Measurements from ENCODE around the gene ERBB4.
"Not testable (repeated sequence)": the region's sequence is repeated elsewhere in the genome, so short reads cannot be mapped to it uniquely, and the experiment has no call there.

Gene ERBB4

DNA sequence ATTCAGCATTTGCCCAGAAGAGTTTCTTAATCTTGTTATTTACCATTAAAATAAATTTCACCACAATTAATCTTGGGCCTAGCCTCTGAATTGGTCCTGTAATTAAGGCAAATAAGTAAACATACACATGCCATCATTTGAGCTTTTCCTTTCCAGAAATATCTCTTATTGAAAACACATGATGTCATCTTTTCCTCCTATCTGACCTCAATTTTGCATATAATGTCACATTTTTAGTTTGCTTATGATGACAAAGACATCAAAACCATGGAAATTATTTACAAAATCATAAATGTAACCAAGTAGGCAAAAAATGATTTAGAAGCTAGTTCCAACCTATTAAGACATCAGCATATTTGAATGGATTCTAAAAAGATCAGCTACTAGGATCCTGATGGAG lies 915.5 kb downstream of the ERBB4 start:
- H3K4me1 ChIP-seq (ENCODE audit: control insufficient read depth, insufficient read depth, low read length): no peaks in the 10 kb centered on the region
- no peak for DNase-seq (ENCODE audit: low read depth, low spot score)
- H3K27me3 ChIP-seq (ENCODE audit: control insufficient read depth, insufficient read depth, low read length): no peaks in the 10 kb centered on the region
- H3K9me3 ChIP-seq (ENCODE audit: control insufficient read depth, insufficient read depth, low read length): no peaks in the 10 kb centered on the region
- H3K36me3 ChIP-seq (ENCODE audit: control insufficient read depth, insufficient read depth, low read length): no peaks in the 10 kb centered on the region
- H3K27ac ChIP-seq (ENCODE audit: low read length): no peak overlapping the region
- no peak overlapping the region for H3K4me3 ChIP-seq (ENCODE audit: low read length)

DNA sequence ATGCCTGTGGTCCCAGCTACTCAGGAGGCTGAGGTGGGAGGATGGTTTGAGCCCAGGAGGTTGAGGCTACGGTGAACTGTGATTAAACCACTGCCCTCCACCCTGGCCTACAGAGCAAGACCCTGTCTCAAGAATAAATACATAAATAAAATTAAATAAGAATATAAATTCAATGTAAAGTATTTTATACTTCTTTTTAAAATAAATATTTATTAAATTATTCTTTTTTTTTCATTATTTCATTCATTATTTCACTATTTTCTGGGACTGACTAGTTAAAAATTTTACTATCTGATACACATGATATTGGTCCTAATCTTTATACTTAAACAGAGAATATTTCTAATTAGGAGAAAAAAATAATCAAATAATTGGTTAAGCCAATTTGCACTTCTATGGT lies 917.6 kb downstream of the ERBB4 start:
- no CpG with 5 or more reads among the region's 1 CpG for WGBS (ENCODE audit: insufficient coverage, insufficient read length)
- no peaks in the 10 kb centered on the region for H3K27me3 ChIP-seq (ENCODE audit: control insufficient read depth, insufficient read depth, low read length)
- H3K4me1 ChIP-seq (ENCODE audit: control insufficient read depth, insufficient read depth, low read length): no peaks in the 10 kb centered on the region
- H3K9me3 ChIP-seq (ENCODE audit: control insufficient read depth, insufficient read depth, low read length): no peaks in the 10 kb centered on the region
- no peaks in the 10 kb centered on the region for H3K36me3 ChIP-seq (ENCODE audit: control insufficient read depth, insufficient read depth, low read length)
- no peak overlapping the region for H3K4me3 ChIP-seq (ENCODE audit: low read length)
- no peak overlapping the region for H3K27ac ChIP-seq (ENCODE audit: low read length)
- no peak for DNase-seq (ENCODE audit: low read depth, low spot score)

DNA sequence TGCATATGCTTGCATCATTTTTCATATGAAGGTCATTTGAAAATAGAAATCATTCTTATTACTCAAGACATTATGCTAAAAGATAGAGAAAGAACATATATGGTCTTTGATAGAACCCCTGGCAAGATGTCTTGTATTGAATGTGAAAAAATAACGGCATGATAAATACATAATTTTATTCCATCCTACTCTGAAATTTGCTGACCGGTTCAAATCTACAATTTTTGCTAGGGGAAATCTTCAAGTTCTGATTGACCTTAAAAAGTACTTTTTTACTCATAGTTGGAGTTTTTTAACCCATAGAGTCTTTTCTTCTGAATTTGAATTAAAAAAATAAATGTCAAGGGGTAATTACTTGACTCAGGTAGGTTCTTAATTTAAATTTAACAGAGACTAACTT lies 920.8 kb downstream of the ERBB4 start:
- WGBS (ENCODE audit: insufficient coverage, insufficient read length): no CpG with 5 or more reads among the region's 2 CpGs
- DNase-seq (ENCODE audit: low read depth, low spot score): no peak
- H3K9me3 ChIP-seq (ENCODE audit: control insufficient read depth, insufficient read depth, low read length): no peaks in the 10 kb centered on the region
- H3K36me3 ChIP-seq (ENCODE audit: control insufficient read depth, insufficient read depth, low read length): no peaks in the 10 kb centered on the region
- no peaks in the 10 kb centered on the region for H3K4me1 ChIP-seq (ENCODE audit: control insufficient read depth, insufficient read depth, low read length)
- H3K4me3 ChIP-seq (ENCODE audit: low read length): no peak overlapping the region
- no peak overlapping the region for H3K27ac ChIP-seq (ENCODE audit: low read length)
- no peaks in the 10 kb centered on the region for H3K27me3 ChIP-seq (ENCODE audit: control insufficient read depth, insufficient read depth, low read length)

DNA sequence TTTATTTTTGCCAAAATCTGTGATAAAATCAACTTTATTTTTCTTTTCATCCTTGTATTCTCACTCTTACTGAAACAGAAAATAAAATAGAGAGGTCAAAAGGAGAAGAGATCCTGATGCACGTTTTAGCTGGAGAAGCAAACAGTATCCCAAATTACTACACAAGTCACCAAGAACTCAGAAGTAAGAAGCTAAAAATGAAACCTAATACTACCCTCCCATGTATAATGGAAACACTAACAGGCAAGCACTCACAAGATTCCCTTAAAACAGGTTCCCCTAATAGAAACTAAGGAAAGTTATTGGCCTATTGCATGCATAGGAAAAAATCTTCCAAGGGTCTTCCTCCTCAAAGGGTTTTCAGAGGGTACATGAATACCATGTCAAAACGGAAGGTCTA lies 927.0 kb downstream of the ERBB4 start:
- DNase-seq (ENCODE audit: low read depth, low spot score): no peak
- Histone ChIP-seq H3K4me3 (ENCODE audit: low read length) (no peak overlapping the region), H3K4me1 (ENCODE audit: control insufficient read depth, insufficient read depth, low read length) (no peaks in the 10 kb centered on the region), H3K27ac (ENCODE audit: low read length) (no peak overlapping the region), H3K27me3 (ENCODE audit: control insufficient read depth, insufficient read depth, low read length) (no peaks in the 10 kb centered on the region), H3K36me3 (ENCODE audit: control insufficient read depth, insufficient read depth, low read length) (no peaks in the 10 kb centered on the region), H3K9me3 (ENCODE audit: control insufficient read depth, insufficient read depth, low read length) (no peaks in the 10 kb centered on the region)
- no CpG with 5 or more reads among the region's 2 CpGs for WGBS (ENCODE audit: insufficient coverage, insufficient read length)

DNA sequence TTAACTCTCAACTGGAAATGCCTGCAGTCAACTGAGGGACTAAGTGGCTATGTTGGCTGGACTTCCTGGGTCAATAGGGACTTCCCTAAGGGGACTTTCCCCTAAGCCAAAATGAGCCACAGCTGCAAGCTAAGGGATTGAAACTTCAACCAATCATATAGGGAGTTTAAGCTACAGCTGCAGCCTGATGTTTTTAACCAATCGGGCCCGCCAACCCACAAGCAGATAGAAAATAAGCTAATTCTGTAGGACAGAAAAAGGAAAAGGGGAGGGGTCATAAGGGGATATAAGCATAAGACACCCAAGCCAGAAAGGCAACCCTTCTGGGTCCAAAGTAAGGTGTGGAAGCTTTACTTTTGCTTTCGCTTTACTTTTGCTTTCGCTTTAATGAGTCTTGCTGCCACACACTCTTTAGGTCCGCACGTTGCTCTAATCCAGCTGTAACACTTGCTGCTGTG lies 927.5 kb downstream of the ERBB4 start:
- Histone ChIP-seq H3K27me3 (ENCODE audit: control insufficient read depth, insufficient read depth, low read length) (no peaks in the 10 kb centered on the region), H3K36me3 (ENCODE audit: control insufficient read depth, insufficient read depth, low read length) (no peaks in the 10 kb centered on the region), H3K27ac (ENCODE audit: low read length) (no peak overlapping the region), H3K9me3 (ENCODE audit: control insufficient read depth, insufficient read depth, low read length) (no peaks in the 10 kb centered on the region), H3K4me1 (ENCODE audit: control insufficient read depth, insufficient read depth, low read length) (no peaks in the 10 kb centered on the region), H3K4me3 (ENCODE audit: low read length) (no peak overlapping the region)
- WGBS (ENCODE audit: insufficient coverage, insufficient read length): no CpG with 5 or more reads among the region's 6 CpGs
- no peak for DNase-seq (ENCODE audit: low read depth, low spot score)

DNA sequence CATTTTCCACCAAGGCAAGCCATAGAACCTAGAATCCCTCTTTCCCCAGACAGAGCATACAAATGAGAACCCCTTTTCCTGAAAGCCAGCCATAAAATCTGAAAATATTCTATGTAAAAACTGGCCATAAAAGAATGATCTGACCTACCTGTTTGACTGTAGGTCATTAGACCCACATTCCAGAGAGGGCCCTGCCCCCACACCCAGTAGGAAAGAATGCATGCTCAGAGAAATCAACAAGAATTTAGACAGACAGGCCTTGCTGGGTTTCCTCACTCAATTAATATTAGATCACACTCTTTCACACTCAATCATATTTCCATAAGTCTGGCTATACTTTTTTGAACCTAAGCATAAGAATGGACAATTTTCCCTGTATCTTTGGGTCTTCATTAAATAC lies 929.5 kb downstream of the ERBB4 start:
- no peak for DNase-seq (ENCODE audit: low read depth, low spot score)
- Histone ChIP-seq H3K27ac (ENCODE audit: low read length) (no peak overlapping the region), H3K27me3 (ENCODE audit: control insufficient read depth, insufficient read depth, low read length) (no peaks in the 10 kb centered on the region), H3K36me3 (ENCODE audit: control insufficient read depth, insufficient read depth, low read length) (no peaks in the 10 kb centered on the region), H3K4me3 (ENCODE audit: low read length) (no peak overlapping the region), H3K4me1 (ENCODE audit: control insufficient read depth, insufficient read depth, low read length) (no peaks in the 10 kb centered on the region), H3K9me3 (ENCODE audit: control insufficient read depth, insufficient read depth, low read length) (no peaks in the 10 kb centered on the region)

DNA sequence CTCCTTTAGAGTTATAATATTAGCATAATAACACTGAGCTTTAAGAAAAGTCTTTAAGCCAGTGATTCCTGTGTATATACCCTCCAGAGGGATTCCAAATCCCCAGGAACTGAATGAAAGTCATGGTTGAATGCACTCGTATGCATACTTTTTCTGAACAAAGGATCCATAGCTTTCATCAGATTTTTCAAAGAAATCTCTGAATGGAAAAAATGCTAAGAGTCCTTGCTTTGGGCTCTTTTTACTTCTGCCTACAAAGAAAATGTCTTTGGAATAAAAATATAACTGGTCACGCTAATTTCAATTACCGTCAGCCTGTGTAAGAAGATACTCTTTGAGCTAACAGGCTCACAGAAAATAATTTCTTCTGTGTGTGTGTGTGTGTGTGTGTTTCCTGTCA lies 939.5 kb downstream of the ERBB4 start:
- DNase-seq (ENCODE audit: low read depth, low spot score): no peak
- Histone ChIP-seq H3K4me1 (ENCODE audit: control insufficient read depth, insufficient read depth, low read length) (no peaks in the 10 kb centered on the region), H3K36me3 (ENCODE audit: control insufficient read depth, insufficient read depth, low read length) (no peaks in the 10 kb centered on the region), H3K9me3 (ENCODE audit: control insufficient read depth, insufficient read depth, low read length) (no peaks in the 10 kb centered on the region), H3K27ac (ENCODE audit: low read length) (no peak overlapping the region), H3K4me3 (ENCODE audit: low read length) (no peak overlapping the region), H3K27me3 (ENCODE audit: control insufficient read depth, insufficient read depth, low read length) (no peaks in the 10 kb centered on the region)
- no CpG with 5 or more reads among the region's 3 CpGs for WGBS (ENCODE audit: insufficient coverage, insufficient read length)

DNA sequence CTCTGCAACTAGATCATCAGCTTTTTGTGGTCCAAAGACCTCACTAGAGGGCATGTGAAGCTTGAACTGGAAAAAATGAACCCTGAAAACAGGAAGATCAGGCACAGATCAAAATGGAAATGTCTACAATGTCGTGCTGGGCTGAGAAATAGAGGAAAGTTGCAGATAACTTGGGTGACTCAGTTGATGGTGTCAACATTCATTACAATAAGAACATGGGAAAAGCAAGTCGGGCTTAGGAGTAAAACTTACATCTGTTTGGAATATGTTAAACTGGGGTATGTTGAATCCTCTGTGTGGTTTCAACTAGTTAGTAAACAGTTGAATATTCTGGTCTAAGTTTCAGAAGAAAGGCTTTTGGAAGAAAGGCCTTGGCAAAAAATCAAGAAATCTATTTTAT lies 940.4 kb downstream of the ERBB4 start:
- Histone ChIP-seq H3K4me3 (ENCODE audit: low read length) (no peak overlapping the region), H3K4me1 (ENCODE audit: control insufficient read depth, insufficient read depth, low read length) (no peaks in the 10 kb centered on the region), H3K36me3 (ENCODE audit: control insufficient read depth, insufficient read depth, low read length) (no peaks in the 10 kb centered on the region), H3K9me3 (ENCODE audit: control insufficient read depth, insufficient read depth, low read length) (no peaks in the 10 kb centered on the region), H3K27me3 (ENCODE audit: control insufficient read depth, insufficient read depth, low read length) (no peaks in the 10 kb centered on the region), H3K27ac (ENCODE audit: low read length) (no peak overlapping the region)
- WGBS (ENCODE audit: insufficient coverage, insufficient read length): no CpG with 5 or more reads among the region's 2 CpGs
- DNase-seq (ENCODE audit: low read depth, low spot score): no peak

DNA sequence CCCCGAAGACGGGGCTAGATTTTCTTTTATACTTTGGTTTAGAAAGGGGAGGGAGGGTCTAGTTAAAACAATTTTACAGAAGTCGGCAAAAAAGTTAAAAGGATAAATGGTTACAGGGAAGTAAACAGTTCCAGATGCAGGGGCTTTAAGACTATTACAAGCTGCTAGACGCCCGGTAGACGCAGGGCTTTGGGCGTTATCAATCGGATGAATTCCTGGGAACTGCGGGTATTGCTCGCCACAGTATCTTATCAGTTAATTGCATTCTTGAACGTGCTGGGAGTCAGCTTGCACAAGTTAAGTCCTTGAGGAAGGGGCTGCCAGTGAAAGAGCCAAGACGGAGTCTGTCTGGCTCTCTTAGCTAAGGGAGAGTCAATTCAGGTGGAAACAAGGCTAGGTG lies 946.6 kb downstream of the ERBB4 start:
- not testable (repeated sequence) for H3K4me1 ChIP-seq (ENCODE audit: control insufficient read depth, insufficient read depth, low read length); H3K27ac ChIP-seq (ENCODE audit: low read length); H3K36me3 ChIP-seq (ENCODE audit: control insufficient read depth, insufficient read depth, low read length); DNase-seq (ENCODE audit: low read depth, low spot score); H3K4me3 ChIP-seq (ENCODE audit: low read length); H3K27me3 ChIP-seq (ENCODE audit: control insufficient read depth, insufficient read depth, low read length); H3K9me3 ChIP-seq (ENCODE audit: control insufficient read depth, insufficient read depth, low read length)
- no CpG with 5 or more reads among the region's 12 CpGs for WGBS (ENCODE audit: insufficient coverage, insufficient read length)

DNA sequence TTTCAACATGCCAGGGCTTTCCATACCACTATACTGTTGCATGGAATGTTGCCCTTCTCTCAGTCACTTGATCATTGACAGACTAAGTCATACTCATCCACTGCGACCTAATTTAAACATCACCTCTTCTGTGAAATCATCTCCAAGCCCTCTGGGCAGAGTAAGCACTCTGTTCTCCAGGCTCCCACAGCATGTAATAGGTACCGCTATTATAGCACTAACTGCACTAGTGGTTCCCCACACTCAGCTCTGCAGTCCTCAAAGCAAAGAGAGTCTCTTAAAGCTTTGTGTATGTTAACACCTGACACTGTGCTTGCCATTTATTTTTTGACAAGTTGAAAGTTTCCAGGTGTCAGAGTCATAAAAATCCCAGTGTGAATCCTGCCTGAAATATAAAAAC lies 947.2 kb downstream of the ERBB4 start:
- DNase-seq (ENCODE audit: low read depth, low spot score): no peak
- no CpG with 5 or more reads among the region's 2 CpGs for WGBS (ENCODE audit: insufficient coverage, insufficient read length)
- no peaks in the 10 kb centered on the region for H3K4me1 ChIP-seq (ENCODE audit: control insufficient read depth, insufficient read depth, low read length)
- H3K27ac ChIP-seq (ENCODE audit: low read length): no peak overlapping the region
- H3K4me3 ChIP-seq (ENCODE audit: low read length): no peak overlapping the region
- H3K36me3 ChIP-seq (ENCODE audit: control insufficient read depth, insufficient read depth, low read length): no peaks in the 10 kb centered on the region
- no peaks in the 10 kb centered on the region for H3K9me3 ChIP-seq (ENCODE audit: control insufficient read depth, insufficient read depth, low read length)
- no peaks in the 10 kb centered on the region for H3K27me3 ChIP-seq (ENCODE audit: control insufficient read depth, insufficient read depth, low read length)

DNA sequence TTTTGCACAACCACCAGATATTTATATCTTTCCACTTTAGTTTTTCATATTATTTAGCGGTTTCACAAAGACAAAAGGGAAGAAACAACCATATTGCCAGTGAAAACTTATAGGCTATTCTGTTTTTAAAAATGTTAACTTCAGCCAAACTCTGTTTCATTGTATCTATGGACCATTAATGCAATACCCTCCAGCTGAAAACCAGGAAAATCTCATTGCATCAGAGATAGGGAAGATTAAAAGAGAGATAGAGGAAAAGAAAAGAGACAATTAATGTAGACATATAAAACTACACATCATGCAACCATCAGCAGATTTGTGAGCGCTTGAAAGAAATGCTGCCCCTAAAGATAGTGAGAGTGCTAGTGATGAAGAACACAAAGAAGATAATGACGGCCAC lies 970.2 kb downstream of the ERBB4 start:
- no CpG with 5 or more reads among the region's 3 CpGs for WGBS (ENCODE audit: insufficient coverage, insufficient read length)
- Histone ChIP-seq H3K36me3 (ENCODE audit: control insufficient read depth, insufficient read depth, low read length) (no peaks in the 10 kb centered on the region), H3K4me3 (ENCODE audit: low read length) (no peak overlapping the region), H3K27me3 (ENCODE audit: control insufficient read depth, insufficient read depth, low read length) (no peaks in the 10 kb centered on the region), H3K4me1 (ENCODE audit: control insufficient read depth, insufficient read depth, low read length) (no peaks in the 10 kb centered on the region), H3K27ac (ENCODE audit: low read length) (no peak overlapping the region), H3K9me3 (ENCODE audit: control insufficient read depth, insufficient read depth, low read length) (no peaks in the 10 kb centered on the region)
- DNase-seq (ENCODE audit: low read depth, low spot score): no peak
